Measurements from ENCODE around the gene SEZ6.

DNA sequence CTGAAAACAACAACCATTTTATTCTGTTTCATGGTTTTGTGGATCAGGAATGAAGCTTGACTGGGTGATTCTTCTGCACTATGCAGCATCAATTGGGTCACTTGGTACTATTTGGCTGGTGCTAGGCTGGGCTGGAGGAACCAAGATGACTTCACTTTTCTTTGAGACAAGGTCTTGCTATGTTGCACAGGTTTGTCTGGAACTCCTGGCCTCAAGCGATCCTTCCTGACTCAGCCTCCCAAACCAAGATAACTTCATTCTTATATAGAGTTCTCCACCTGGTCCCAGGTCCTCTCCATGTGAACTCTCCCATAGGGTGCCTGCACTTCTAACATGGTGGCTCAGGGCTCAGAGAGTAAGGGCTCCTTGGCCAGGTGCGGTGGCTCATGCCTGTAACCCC is 35.3 kb upstream of the SEZ6 start:
- no peak for TF ChIP-seq EZH2 (IDR thresholded peaks at IDR 0.05; ENCODE audit: low read length, missing control alignments)
- TF ChIP-seq, protein P1, sequence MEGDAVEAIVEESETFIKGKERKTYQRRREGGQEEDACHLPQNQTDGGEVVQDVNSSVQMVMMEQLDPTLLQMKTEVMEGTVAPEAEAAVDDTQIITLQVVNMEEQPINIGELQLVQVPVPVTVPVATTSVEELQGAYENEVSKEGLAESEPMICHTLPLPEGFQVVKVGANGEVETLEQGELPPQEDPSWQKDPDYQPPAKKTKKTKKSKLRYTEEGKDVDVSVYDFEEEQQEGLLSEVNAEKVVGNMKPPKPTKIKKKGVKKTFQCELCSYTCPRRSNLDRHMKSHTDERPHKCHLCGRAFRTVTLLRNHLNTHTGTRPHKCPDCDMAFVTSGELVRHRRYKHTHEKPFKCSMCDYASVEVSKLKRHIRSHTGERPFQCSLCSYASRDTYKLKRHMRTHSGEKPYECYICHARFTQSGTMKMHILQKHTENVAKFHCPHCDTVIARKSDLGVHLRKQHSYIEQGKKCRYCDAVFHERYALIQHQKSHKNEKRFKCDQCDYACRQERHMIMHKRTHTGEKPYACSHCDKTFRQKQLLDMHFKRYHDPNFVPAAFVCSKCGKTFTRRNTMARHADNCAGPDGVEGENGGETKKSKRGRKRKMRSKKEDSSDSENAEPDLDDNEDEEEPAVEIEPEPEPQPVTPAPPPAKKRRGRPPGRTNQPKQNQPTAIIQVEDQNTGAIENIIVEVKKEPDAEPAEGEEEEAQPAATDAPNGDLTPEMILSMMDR (conservative IDR thresholded peaks at IDR 0.05 in 1 of 2, IDR thresholded peaks at IDR 0.05 in 1 of 2; ENCODE audit: low read depth in 1 of 2, low read length in 2 of 2), result no peak
